Esophagus squamous epithelium (tissue), 5 donors: Measurements from ENCODE around the gene SLC30A7. TPM values are rescaled to one million over a fixed set of nuclear protein-coding genes. Genes with fewer than 3 reads are reported as not detected.

Source experiments
- DNase-seq: peaks from one replicate; lab custom pipeline; 2025; lab: John Stamatoyannopoulos, UW
- H3K27ac ChIP-seq, 4 donors: fragments of 200-600 bp; sonication (generic); one replicate each; pipeline ENCODE4 v1.5.1; 2016 to 2019; ENCODE audit warnings: mild to moderate bottlenecking in 1 of 4
- H3K27me3 ChIP-seq, 4 donors: fragments of 200-600 bp; sonication (generic); 1 replicate in 3 of 4; 2 replicates in 1 of 4; pipeline versions ENCODE4 v1.5.1 to v1.6.0; 2017 to 2021; ENCODE audit warnings: antibody characterized with exemption in 1 of 4
- H3K36me3 ChIP-seq, 3 donors: fragments of 200-600 bp; sonication (generic); one replicate each; pipeline ENCODE4 v1.5.1; 2016 to 2019
- H3K4me1 ChIP-seq, 3 donors: fragments of 200-600 bp; sonication (generic); one replicate each; pipeline ENCODE4 v1.5.1; 2017 to 2019
- H3K4me3 ChIP-seq, 4 donors: fragments of 200-600 bp; sonication (generic); 1 replicate in 3 of 4; 2 replicates in 1 of 4; pipeline ENCODE4 v1.5.1; 2016 to 2019; ENCODE audit warnings: mild to moderate bottlenecking in 2 of 4, moderate library complexity in 1 of 4
- H3K9me3 ChIP-seq, 3 donors: fragments of 200-600 bp; sonication (generic); one replicate each; pipeline ENCODE4 v1.5.1; 2016 to 2019
- POLR2A ChIP-seq, 4 donors: fragments of 450-650 bp; IDR thresholded peaks; one replicate each; pipeline ENCODE4 v1.6.1; 2017; ENCODE audit warnings: antibody characterized with exemption in 4 of 4, mild to moderate bottlenecking in 4 of 4, moderate library complexity in 3 of 4
- WGBS, 2 donors: methylation state at CpG; one replicate each; pipeline ENCODE4 v1.1.5; 2018; 5-methylcytosine and 5-hydroxymethylcytosine counted together
- intact Hi-C: fragments of 100-400 bp; cut with DNase I; formaldehyde crosslinking; loops from one replicate; pipeline ENCODE4 v1.15.0; 2022
- total RNA-seq, 4 donors: library from RNA; depleted of rRNA; stranded (reverse); fragments of >200 nt; gene quantifications; one replicate each; pipeline ENCODE4 v1.1.0, GENCODE V29; 2016
- TF ChIP-seq, protein P1 (sequence below), 6 experiments: fragments of 450-650 bp in 4 of 6; fragments of 200-600 bp in 2 of 6; sonication (generic) in 2 of 6; IDR thresholded peaks; one replicate each; pipeline ENCODE4 v1.5.1; 2016 to 2019; ENCODE audit warnings: antibody characterized with exemption in 6 of 6, mild to moderate bottlenecking in 4 of 6, moderate library complexity in 4 of 6
- donor health status: DM: yes; HTN: yes; CAD: no.

Gene SLC30A7
- total RNA-seq, 4 donors from 2014 or later = 9.0 to 22.1 (median 16.5) TPM

DNA sequence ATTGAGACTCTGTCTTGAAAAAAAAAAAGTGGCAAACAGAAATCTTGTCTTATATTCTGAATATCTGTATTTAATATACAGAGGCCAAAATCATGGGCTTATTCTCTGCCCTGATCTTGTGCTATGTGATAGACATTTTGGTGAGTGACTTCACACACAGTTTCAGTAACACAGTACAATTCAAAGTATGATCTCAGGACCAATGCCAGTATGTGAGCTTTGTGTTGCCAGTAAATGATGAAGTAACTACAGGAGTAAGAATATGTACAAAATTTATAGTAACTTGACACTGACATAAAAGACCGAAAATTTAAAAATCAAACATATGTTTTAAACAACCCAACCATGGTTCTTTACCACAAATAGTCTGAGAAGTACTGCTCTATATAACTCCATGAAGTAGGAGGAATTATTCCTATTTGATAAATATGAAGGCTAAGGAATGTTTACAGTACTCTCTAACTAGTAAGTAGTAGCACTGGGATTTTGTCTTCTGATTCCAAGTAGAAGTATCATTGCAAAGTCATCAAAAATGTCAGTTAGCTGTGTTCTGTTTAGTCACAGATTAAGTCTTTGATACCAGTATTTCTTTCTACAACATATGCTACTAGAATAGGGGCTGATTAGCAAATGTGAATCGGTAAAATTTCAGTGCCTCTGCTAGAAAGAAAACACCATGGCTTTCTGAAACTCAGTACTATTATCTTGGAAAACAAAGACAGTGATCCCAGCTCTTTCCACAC lies 104.4 kb downstream of the SLC30A7 start:
- Histone ChIP-seq H3K27ac (no peak overlapping the region), H3K9me3 (no peaks in the 10 kb centered on the region), H3K36me3 (peaks cover 0 to 34% (median 0%) of the 10 kb centered on the region in 3 donors), H3K4me3 (no peak overlapping the region), H3K4me1 (peaks cover 10 to 31% (median 24%) of the 10 kb centered on the region in 3 donors), H3K27me3 (no peaks in the 10 kb centered on the region)
- DNase-seq = no peak
- intact Hi-C loops = no loop called here
- no peak for TF ChIP-seq POLR2A (IDR thresholded peaks at IDR 0.05)
- TF ChIP-seq, protein P1, sequence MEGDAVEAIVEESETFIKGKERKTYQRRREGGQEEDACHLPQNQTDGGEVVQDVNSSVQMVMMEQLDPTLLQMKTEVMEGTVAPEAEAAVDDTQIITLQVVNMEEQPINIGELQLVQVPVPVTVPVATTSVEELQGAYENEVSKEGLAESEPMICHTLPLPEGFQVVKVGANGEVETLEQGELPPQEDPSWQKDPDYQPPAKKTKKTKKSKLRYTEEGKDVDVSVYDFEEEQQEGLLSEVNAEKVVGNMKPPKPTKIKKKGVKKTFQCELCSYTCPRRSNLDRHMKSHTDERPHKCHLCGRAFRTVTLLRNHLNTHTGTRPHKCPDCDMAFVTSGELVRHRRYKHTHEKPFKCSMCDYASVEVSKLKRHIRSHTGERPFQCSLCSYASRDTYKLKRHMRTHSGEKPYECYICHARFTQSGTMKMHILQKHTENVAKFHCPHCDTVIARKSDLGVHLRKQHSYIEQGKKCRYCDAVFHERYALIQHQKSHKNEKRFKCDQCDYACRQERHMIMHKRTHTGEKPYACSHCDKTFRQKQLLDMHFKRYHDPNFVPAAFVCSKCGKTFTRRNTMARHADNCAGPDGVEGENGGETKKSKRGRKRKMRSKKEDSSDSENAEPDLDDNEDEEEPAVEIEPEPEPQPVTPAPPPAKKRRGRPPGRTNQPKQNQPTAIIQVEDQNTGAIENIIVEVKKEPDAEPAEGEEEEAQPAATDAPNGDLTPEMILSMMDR (IDR thresholded peaks at IDR 0.05) = no peak
- 84 to 86% methylated on average over 2 of the region's 2 CpGs for WGBS, 2 donors

DNA sequence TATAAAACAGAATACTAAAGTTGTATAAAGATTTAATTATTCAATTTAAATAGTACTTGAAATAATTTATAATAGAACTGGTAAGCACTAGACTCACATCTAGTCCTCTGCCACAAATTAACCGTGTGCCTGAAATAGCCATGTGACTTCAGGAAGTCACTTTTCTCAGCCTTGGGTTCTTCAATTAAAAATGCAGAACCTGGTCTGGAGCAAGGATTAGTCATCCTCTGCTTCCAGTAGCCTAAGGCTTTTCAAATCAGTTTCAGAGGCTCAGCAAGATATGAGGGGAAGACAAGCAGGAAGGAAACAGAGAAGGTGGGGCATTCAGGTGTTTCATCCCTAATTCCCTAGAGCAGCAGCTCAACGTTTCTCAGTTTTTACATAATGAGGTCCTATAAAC lies 106.7 kb downstream of the SLC30A7 start:
- peaks cover 0 to 40% (median 0%) of the 10 kb centered on the region in 3 donors for H3K36me3 ChIP-seq
- H3K4me3 ChIP-seq = no peak overlapping the region
- H3K4me1 ChIP-seq = peaks cover 10 to 31% (median 24%) of the 10 kb centered on the region in 3 donors
- intact Hi-C loops = no loop called here
- DNase-seq = no peak
- H3K27ac ChIP-seq = peak overlapping the region in 2 of 4 donors; percentile 36 to 68
- no peaks in the 10 kb centered on the region for H3K9me3 ChIP-seq
- no peaks in the 10 kb centered on the region for H3K27me3 ChIP-seq
- WGBS, 2 donors = 11 to 27% methylated on average over 2 of the region's 2 CpGs
- no peak for TF ChIP-seq POLR2A (IDR thresholded peaks at IDR 0.05)
- TF ChIP-seq, protein P1 (IDR thresholded peaks at IDR 0.05) = no peak

DNA sequence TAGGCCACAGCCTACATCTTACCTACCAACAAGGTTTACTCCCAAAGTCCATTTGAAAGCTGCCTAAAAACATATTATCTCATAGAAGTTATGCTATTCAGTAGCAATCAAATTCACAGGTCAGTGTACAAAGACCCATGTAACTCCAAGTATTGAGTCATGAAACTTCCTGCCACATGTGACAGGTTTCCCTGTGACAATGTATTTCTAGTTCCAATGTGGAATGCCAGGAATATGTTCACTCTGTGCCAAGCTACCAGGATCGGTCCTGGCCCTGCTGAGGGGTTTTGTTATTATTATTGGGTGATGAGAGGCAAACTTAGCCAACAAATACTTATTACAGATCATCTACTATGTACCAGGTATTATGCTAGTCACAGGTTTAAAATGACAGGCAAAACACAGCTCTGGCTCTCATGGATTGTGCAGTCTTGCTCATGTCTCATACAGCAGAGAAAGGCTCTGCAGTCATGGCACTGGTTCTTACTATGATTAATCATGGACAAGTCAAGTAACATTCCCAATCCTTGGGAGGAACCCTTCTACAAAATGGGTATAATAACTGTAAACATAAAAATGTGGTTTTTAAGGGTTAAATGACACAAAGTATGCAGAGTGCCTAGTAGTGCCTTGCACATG lies 107.2 kb downstream of the SLC30A7 start:
- Histone ChIP-seq H3K4me3 (no peak overlapping the region), H3K4me1 (peaks cover 10 to 31% (median 24%) of the 10 kb centered on the region in 3 donors), H3K36me3 (peaks cover 0 to 38% (median 0%) of the 10 kb centered on the region in 3 donors), H3K27ac (peak overlapping the region in 2 of 4 donors; percentile 36 to 68), H3K9me3 (no peaks in the 10 kb centered on the region), H3K27me3 (no peaks in the 10 kb centered on the region)
- WGBS, 2 donors = 20 to 67% methylated on average over 1 of the region's 1 CpG
- intact Hi-C loops = no loop called here
- TF ChIP-seq POLR2A (IDR thresholded peaks at IDR 0.05) = no peak
- DNase-seq = no peak

DNA sequence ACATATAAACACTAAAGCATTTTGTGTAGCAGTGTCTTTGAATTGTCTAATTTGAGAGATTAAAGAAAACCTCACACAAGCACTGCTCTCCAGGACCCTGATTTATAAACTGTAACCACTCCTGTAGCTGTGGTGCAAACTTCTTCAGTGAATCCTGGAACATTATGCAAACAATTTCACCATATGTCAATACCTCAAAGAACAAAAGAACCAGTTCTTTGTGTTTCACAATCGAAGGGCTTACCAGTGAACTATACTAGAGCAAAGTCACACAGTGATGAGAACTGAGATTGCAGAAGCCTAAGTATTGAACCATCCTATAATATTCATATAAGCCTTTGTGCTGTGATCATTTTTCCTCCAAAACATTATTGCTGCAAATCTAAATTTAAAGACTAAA lies 108.2 kb downstream of the SLC30A7 start:
- no peak for DNase-seq
- Histone ChIP-seq H3K4me3 (no peak overlapping the region), H3K9me3 (no peaks in the 10 kb centered on the region), H3K4me1 (peaks cover 10 to 31% (median 24%) of the 10 kb centered on the region in 3 donors), H3K27me3 (no peaks in the 10 kb centered on the region), H3K27ac (no peak overlapping the region), H3K36me3 (peaks cover 0 to 33% (median 0%) of the 10 kb centered on the region in 3 donors)
- TF ChIP-seq, protein P1 (IDR thresholded peaks at IDR 0.05) = no peak
- TF ChIP-seq POLR2A (IDR thresholded peaks at IDR 0.05) = no peak
- intact Hi-C loops = no loop called here
- WGBS, 2 donors = 13 to 15% methylated on average over 1 of the region's 1 CpG

DNA sequence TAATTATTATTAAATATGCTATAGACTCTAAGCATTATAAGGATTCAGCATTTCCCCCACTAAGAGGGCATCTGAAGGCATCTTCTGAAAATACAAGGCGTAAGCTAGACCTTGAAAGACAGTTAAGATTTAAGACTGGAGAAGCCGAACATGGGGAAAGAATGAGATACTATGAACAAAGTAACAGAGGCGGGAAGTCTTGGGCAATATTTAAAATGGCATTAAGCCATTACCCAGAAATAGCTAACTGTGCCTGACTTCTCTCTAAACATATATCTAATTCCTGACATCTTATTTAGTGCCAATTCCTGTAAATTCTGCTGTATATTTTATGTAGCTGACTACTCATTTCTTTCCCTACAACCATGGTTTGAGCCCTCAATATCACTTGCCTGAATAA lies 108.8 kb downstream of the SLC30A7 start:
- Histone ChIP-seq H3K27ac (no peak overlapping the region), H3K36me3 (peaks cover 0 to 30% (median 0%) of the 10 kb centered on the region in 3 donors), H3K9me3 (no peaks in the 10 kb centered on the region), H3K27me3 (no peaks in the 10 kb centered on the region), H3K4me1 (peaks cover 10 to 31% (median 24%) of the 10 kb centered on the region in 3 donors), H3K4me3 (no peak overlapping the region)
- intact Hi-C loops = no loop called here
- no peak for TF ChIP-seq POLR2A (IDR thresholded peaks at IDR 0.05)
- TF ChIP-seq, protein P1 (IDR thresholded peaks at IDR 0.05) = no peak
- no peak for DNase-seq
- WGBS, 2 donors = 45 to 55% methylated on average over 3 of the region's 3 CpGs
